ENCODE measurements around the gene A1BG. TPM values are rescaled to one million over a fixed set of nuclear protein-coding genes. Genes with fewer than 3 reads are reported as not detected.

The A1BG gene
- total RNA-seq, 2 donors from 2014 or later, result 45.5 to 52.6 TPM

GRCh38 chr19:58364146-58364545 lies 10.9 kb upstream of the A1BG start:
- Histone ChIP-seq H3K27ac (no peak overlapping the region), H3K4me3 (no peak overlapping the region), H3K27me3 (no peaks in the 10 kb centered on the region), H3K36me3 (no peaks in the 10 kb centered on the region), H3K9me3 (no peaks in the 10 kb centered on the region), H3K4me1 (peaks cover 0 to 5% of the 10 kb centered on the region in 2 donors)
- TF ChIP-seq CTCF (IDR thresholded peaks at IDR 0.05), result no peak
- DNase-seq (ENCODE audit: low spot score), result no peak

GRCh38 chr19:58362272-58362994 lies 9.1 kb upstream of the A1BG start, which contains the start of gene ZNF497:
Gene ZNF497, minus strand, starts transcription at chr19:58362751. Its CDS starts 5,116 bp downstream, at chr19:58357635.
- H3K27ac ChIP-seq, result peak within 1 kb of the TSS; percentile 86 to 92
- H3K36me3 ChIP-seq, result no peaks in the 10 kb centered on the region
- H3K27me3 ChIP-seq, result no peaks in the 10 kb centered on the region
- DNase-seq (ENCODE audit: low spot score), result peak; percentile 96
- TF ChIP-seq CTCF (IDR thresholded peaks at IDR 0.05), result peak in 1 of 2 donors; percentile 31
- no peaks in the 10 kb centered on the region for H3K9me3 ChIP-seq
- peaks cover 0 to 7% of the 10 kb centered on the region in 2 donors for H3K4me1 ChIP-seq
- H3K4me3 ChIP-seq, result peak within 1 kb of the TSS; percentile 62 to 65

- H3K4me3 ChIP-seq, result peak overlapping the region; percentile 62 to 65
- H3K4me1 ChIP-seq, result peaks cover 0 to 13% of the 10 kb centered on the region in 2 donors
- no peaks in the 10 kb centered on the region for H3K27me3 ChIP-seq
- DNase-seq (ENCODE audit: low spot score), result no peak
- H3K9me3 ChIP-seq, result no peaks in the 10 kb centered on the region
- peak overlapping the region; percentile 86 to 92 for H3K27ac ChIP-seq
- H3K36me3 ChIP-seq, result no peaks in the 10 kb centered on the region
- no peak for TF ChIP-seq CTCF (IDR thresholded peaks at IDR 0.05)
Observed at GRCh38 chr19:58361900-58362271, 8.6 kb upstream of the A1BG start.

GRCh38 chr19:58357481-58358145 lies 4.3 kb upstream of the A1BG start:
- no peak for TF ChIP-seq CTCF (IDR thresholded peaks at IDR 0.05)
- H3K4me3 ChIP-seq, result peak overlapping the region in 1 of 2 donors; percentile 45
- DNase-seq (ENCODE audit: low spot score), result no peak

GRCh38 chr19:58356766-58357480 lies 3.6 kb upstream of the A1BG start:
- Histone ChIP-seq H3K27me3 (no peaks in the 10 kb centered on the region), H3K27ac (no peak overlapping the region), H3K4me3 (peak overlapping the region; percentile 17 to 45), H3K36me3 (no peaks in the 10 kb centered on the region), H3K9me3 (no peaks in the 10 kb centered on the region), H3K4me1 (peaks cover 0 to 25% of the 10 kb centered on the region in 2 donors)
- no peak for DNase-seq (ENCODE audit: low spot score)
- TF ChIP-seq CTCF (IDR thresholded peaks at IDR 0.05), result no peak

More at GRCh38 chr19:58357481-58358145, 4.3 kb upstream of the A1BG start:
- Histone ChIP-seq H3K27ac (no peak overlapping the region), H3K36me3 (no peaks in the 10 kb centered on the region), H3K4me1 (peaks cover 0 to 25% of the 10 kb centered on the region in 2 donors), H3K27me3 (no peaks in the 10 kb centered on the region), H3K9me3 (no peaks in the 10 kb centered on the region)

Data from right atrium auricular region (tissue), 2 donors.